IMR-90 (cell line): Measurements from ENCODE around the gene SKAP1.

Experiments used
- CEBPB ChIP-seq: IDR thresholded peaks from 2 replicates; pipeline ENCODE4 v1.6.1; 2012; ENCODE audit warnings: low read depth, low read length, improper control_type of control experiment
- CHD1 ChIP-seq: IDR thresholded peaks from 2 replicates; pipeline ENCODE4 v1.6.1; 2012; ENCODE audit warnings: low read depth, low read length, improper control_type of control experiment
- FOS ChIP-seq: fragments of 150-350 bp; IDR thresholded peaks from 2 replicates; pipeline ENCODE4 v1.6.1; 2016; ENCODE audit warnings: low read depth, low read length
- MAFK ChIP-seq: IDR thresholded peaks from 2 replicates; pipeline ENCODE4 v1.6.1; 2012; ENCODE audit warnings: low read depth, low read length, improper control_type of control experiment
- MXI1 ChIP-seq: IDR thresholded peaks from 2 replicates; pipeline ENCODE4 v1.6.1; 2012; ENCODE audit warnings: low read depth, mild to moderate bottlenecking, low read length, moderate library complexity, borderline replicate concordance
- NFE2L2 ChIP-seq: fragments of 150-350 bp; IDR thresholded peaks from 2 replicates; pipeline ENCODE4 v1.6.1; 2016; ENCODE audit warnings: low read depth, mild to moderate bottlenecking, low read length
- POLR2A ChIP-seq: IDR thresholded peaks from 2 replicates; pipeline ENCODE4 v1.6.1; 2012; ENCODE audit warnings: mild to moderate bottlenecking, low read depth, low read length
- RAD21 ChIP-seq: IDR thresholded peaks from 2 replicates; pipeline ENCODE4 v1.6.1; 2012; ENCODE audit warnings: low read length, improper control_type of control experiment
- RCOR1 ChIP-seq: IDR thresholded peaks from 2 replicates; pipeline ENCODE4 v1.6.1; 2012; ENCODE audit warnings: mild to moderate bottlenecking, low read length, improper control_type of control experiment; ENCODE audit not compliant: insufficient replicate concordance
- RFX5 ChIP-seq: IDR thresholded peaks from 2 replicates; pipeline ENCODE4 v1.8.0; 2012; ENCODE audit warnings: low read depth, mild to moderate bottlenecking, low read length, moderate library complexity
- SMC3 ChIP-seq: fragments of 150-350 bp; IDR thresholded peaks from 2 replicates; pipeline ENCODE4 v1.6.1; 2016; ENCODE audit warnings: low read depth, mild to moderate bottlenecking, antibody characterized with exemption, low read length, moderate library complexity
- TF ChIP-seq, protein P1 (sequence below): conservative IDR thresholded peaks from 2 replicates; pipeline ENCODE4 v1.5.1; 2012; ENCODE audit warnings: mild to moderate bottlenecking, low read depth, low read length, improper control_type of control experiment
- TF ChIP-seq, protein P2 (sequence below): fragments of 150-350 bp; IDR thresholded peaks from 2 replicates; pipeline ENCODE4 v1.6.1; 2016; ENCODE audit warnings: low read depth, mild to moderate bottlenecking, low read length, moderate library complexity, borderline replicate concordance
- TF ChIP-seq, protein P3 (sequence below): fragments of 150-350 bp; IDR thresholded peaks from 2 replicates; pipeline ENCODE4 v1.6.1; 2017; ENCODE audit warnings: mild to moderate bottlenecking, antibody characterized with exemption, low read length, low read depth

DNA sequence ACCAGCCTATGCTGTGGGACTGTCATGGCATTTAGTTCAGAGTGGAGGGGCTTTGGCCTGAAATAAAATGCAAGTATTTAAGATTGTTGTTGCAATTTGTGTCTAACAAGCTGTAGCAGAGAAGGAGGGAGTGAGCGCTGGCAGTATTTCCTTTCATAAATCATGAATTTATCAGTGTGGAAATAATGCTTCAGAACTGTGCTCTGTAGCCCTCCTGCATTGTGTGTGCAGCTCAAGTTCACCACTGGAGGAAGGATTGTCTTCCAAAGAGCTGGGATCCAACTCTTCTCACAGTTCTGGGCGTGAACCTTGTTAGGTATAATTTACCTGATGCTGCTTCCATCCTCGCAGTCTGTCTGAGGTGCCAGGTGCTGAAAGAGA is 307.4 kb downstream of the SKAP1 start:
- TF ChIP-seq, protein P1, sequence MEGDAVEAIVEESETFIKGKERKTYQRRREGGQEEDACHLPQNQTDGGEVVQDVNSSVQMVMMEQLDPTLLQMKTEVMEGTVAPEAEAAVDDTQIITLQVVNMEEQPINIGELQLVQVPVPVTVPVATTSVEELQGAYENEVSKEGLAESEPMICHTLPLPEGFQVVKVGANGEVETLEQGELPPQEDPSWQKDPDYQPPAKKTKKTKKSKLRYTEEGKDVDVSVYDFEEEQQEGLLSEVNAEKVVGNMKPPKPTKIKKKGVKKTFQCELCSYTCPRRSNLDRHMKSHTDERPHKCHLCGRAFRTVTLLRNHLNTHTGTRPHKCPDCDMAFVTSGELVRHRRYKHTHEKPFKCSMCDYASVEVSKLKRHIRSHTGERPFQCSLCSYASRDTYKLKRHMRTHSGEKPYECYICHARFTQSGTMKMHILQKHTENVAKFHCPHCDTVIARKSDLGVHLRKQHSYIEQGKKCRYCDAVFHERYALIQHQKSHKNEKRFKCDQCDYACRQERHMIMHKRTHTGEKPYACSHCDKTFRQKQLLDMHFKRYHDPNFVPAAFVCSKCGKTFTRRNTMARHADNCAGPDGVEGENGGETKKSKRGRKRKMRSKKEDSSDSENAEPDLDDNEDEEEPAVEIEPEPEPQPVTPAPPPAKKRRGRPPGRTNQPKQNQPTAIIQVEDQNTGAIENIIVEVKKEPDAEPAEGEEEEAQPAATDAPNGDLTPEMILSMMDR, result no peak
- no peak for TF ChIP-seq POLR2A
- TF ChIP-seq MXI1, result no peak
- TF ChIP-seq CHD1, result no peak
- TF ChIP-seq RAD21, result no peak
- TF ChIP-seq RCOR1, result no peak
- TF ChIP-seq SMC3, result no peak
- no peak for TF ChIP-seq MAFK
- TF ChIP-seq CEBPB, result no peak
- TF ChIP-seq FOS, result no peak
- TF ChIP-seq, protein P2, sequence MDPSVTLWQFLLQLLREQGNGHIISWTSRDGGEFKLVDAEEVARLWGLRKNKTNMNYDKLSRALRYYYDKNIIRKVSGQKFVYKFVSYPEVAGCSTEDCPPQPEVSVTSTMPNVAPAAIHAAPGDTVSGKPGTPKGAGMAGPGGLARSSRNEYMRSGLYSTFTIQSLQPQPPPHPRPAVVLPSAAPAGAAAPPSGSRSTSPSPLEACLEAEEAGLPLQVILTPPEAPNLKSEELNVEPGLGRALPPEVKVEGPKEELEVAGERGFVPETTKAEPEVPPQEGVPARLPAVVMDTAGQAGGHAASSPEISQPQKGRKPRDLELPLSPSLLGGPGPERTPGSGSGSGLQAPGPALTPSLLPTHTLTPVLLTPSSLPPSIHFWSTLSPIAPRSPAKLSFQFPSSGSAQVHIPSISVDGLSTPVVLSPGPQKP, result no peak
- TF ChIP-seq, protein P3, sequence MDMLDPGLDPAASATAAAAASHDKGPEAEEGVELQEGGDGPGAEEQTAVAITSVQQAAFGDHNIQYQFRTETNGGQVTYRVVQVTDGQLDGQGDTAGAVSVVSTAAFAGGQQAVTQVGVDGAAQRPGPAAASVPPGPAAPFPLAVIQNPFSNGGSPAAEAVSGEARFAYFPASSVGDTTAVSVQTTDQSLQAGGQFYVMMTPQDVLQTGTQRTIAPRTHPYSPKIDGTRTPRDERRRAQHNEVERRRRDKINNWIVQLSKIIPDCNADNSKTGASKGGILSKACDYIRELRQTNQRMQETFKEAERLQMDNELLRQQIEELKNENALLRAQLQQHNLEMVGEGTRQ, result no peak
- TF ChIP-seq RFX5, result no peak
- no peak for TF ChIP-seq NFE2L2
